GM12878 (cell line): ENCODE measurements around the gene TMEM181. TPM values are rescaled to one million over a fixed set of nuclear protein-coding genes. Genes with fewer than 3 reads are reported as not detected.

Experiments
- FOXK2 ChIP-seq: fragments of 450-650 bp; IDR thresholded peaks from 2 replicates; pipeline ENCODE4 v1.6.1; 2017; ENCODE audit warnings: mild to moderate bottlenecking, moderate library complexity
- HDGF ChIP-seq: fragments of 450-650 bp; IDR thresholded peaks from 2 replicates; pipeline ENCODE4 v1.6.1; 2016; ENCODE audit warnings: antibody characterized with exemption
- IRF3 ChIP-seq: fragments of 450-650 bp; IDR thresholded peaks from 2 replicates; pipeline ENCODE4 v1.6.1; 2014; ENCODE audit warnings: mild to moderate bottlenecking
- KDM1A ChIP-seq: fragments of 200-600 bp; sonication (generic); IDR thresholded peaks from 2 replicates; pipeline ENCODE4 v1.6.1; 2016; ENCODE audit warnings: borderline replicate concordance
- NBN ChIP-seq: fragments of 450-650 bp; IDR thresholded peaks from 2 replicates; pipeline ENCODE4 v1.6.1; 2016
- NRF1 ChIP-seq: conservative IDR thresholded peaks from 2 replicates; pipeline ENCODE4 v1.6.1; 2011; ENCODE audit warnings: mild to moderate bottlenecking, low read depth, low read length, improper control_type of control experiment
- RELA ChIP-seq: fragments of 450-650 bp; IDR thresholded peaks from 2 replicates; pipeline ENCODE4 v1.8.0; 2014; ENCODE audit warnings: borderline replicate concordance; ENCODE audit not compliant: partially characterized antibody
- RELB ChIP-seq: fragments of 450-650 bp; IDR thresholded peaks from 2 replicates; pipeline ENCODE4 v1.6.1; 2017; ENCODE audit warnings: low read depth, mild to moderate bottlenecking, moderate library complexity
- RFX5 ChIP-seq: IDR thresholded peaks from 2 replicates; pipeline ENCODE4 v1.6.1; 2011; ENCODE audit warnings: low read depth, low read length, improper control_type of control experiment
- SRF ChIP-seq, 2 experiments: IDR thresholded peaks; 2 replicates each; pipeline ENCODE4 v1.6.1; 2011; ENCODE audit warnings: low read depth in 2 of 2, low read length in 2 of 2, mild to moderate bottlenecking in 1 of 2, moderate library complexity in 1 of 2
- SUZ12 ChIP-seq: fragments of 200-600 bp; sonication (generic); IDR thresholded peaks from one replicate; pipeline ENCODE4 v1.6.1; 2018; ENCODE audit warnings: antibody characterized with exemption, mild to moderate bottlenecking; ENCODE audit not compliant: unreplicated experiment
- YY1 ChIP-seq: IDR thresholded peaks from 2 replicates; pipeline ENCODE4 v1.6.1; 2011; ENCODE audit warnings: low read depth, mild to moderate bottlenecking, low read length
- ZNF592 ChIP-seq: fragments of 450-650 bp; IDR thresholded peaks from 2 replicates; pipeline ENCODE4 v1.6.1; 2017; ENCODE audit warnings: mild to moderate bottlenecking, moderate library complexity
- ZSCAN29 ChIP-seq: fragments of 450-650 bp; IDR thresholded peaks from 2 replicates; pipeline ENCODE4 v1.6.1; 2017; ENCODE audit warnings: mild to moderate bottlenecking, moderate library complexity
- ZZZ3 ChIP-seq: IDR thresholded peaks from 2 replicates; pipeline ENCODE4 v1.6.1; 2011; ENCODE audit warnings: low read depth; ENCODE audit not compliant: control insufficient read depth, insufficient read length
- polyA plus RNA-seq, 11 experiments: library from polyadenylated mRNA; depleted of rRNA in 4 of 11; unstranded in 6 of 11; stranded (reverse) in 5 of 11; fragments of >200 nt; fragmentation: Nextera tagmentation in 4 of 11; fragmentation: Illumina TruSeq in 1 of 11; extraction: Ambion mirVana in 4 of 11; extraction: Trizol in 1 of 11; gene quantifications; 1 replicate in 1 of 11; 2 replicates in 10 of 11; pipeline versions ENCODE4 v1.2.1 to v1.2.3, GENCODE V29; 2011 to 2016; ENCODE audit warnings: inconsistent platforms in 2 of 11, missing spikeins in 2 of 11, low read depth in 1 of 11
- total RNA-seq, 4 experiments: library from RNA; depleted of rRNA in 3 of 4; stranded (reverse); fragments of >200 nt in 3 of 4; fragmentation: Illumina TruSeq in 1 of 4; extraction: Trizol in 1 of 4; gene quantifications; 2 replicates each; pipeline versions ENCODE4 v1.2.1 to v1.2.3, GENCODE V29; 2013 to 2021
- TF ChIP-seq, protein P1 (sequence below): IDR thresholded peaks from 2 replicates; pipeline ENCODE4 v1.6.1; 2012; ENCODE audit warnings: low read depth, low read length, improper control_type of control experiment
- TF ChIP-seq, protein P2 (sequence below): fragments of 450-650 bp; IDR thresholded peaks from 2 replicates; pipeline ENCODE4 v1.6.1; 2016; ENCODE audit warnings: mild to moderate bottlenecking, moderate library complexity, borderline replicate concordance

Gene TMEM181
- total and polyA plus RNA-seq, 10 of the 15 experiments (the other 5 are each of a cell fraction or from before 2014, with no cell fraction given): 1.5 to 7.9 (median 5.2) TPM

- TF ChIP-seq RELB (0 out of 2 replicates have a peak, but pooled peaks have one; percentile 53), IRF3 (no peak), RELA (no peak), SRF (IDR thresholded peaks at IDR 0.05; ENCODE audit: low read depth in 2 of 2, low read length in 2 of 2) (no peak), RFX5 (no peak), KDM1A (no peak), ZNF592 (no peak), ZSCAN29 (no peak), NBN (no peak; the same call in 1 of the 2 replicates), HDGF (peak; percentile 59; the same call in 1 of the 2 replicates), ZZZ3 (no peak), SUZ12 (no peak), NRF1 (0 out of 2 replicates have a peak, but pooled peaks have one; percentile 25), YY1 (peak; percentile 91), FOXK2 (no peak; the same call in 1 of the 2 replicates)
- TF ChIP-seq, protein P1, sequence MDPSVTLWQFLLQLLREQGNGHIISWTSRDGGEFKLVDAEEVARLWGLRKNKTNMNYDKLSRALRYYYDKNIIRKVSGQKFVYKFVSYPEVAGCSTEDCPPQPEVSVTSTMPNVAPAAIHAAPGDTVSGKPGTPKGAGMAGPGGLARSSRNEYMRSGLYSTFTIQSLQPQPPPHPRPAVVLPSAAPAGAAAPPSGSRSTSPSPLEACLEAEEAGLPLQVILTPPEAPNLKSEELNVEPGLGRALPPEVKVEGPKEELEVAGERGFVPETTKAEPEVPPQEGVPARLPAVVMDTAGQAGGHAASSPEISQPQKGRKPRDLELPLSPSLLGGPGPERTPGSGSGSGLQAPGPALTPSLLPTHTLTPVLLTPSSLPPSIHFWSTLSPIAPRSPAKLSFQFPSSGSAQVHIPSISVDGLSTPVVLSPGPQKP: no peak
- TF ChIP-seq, protein P2, sequence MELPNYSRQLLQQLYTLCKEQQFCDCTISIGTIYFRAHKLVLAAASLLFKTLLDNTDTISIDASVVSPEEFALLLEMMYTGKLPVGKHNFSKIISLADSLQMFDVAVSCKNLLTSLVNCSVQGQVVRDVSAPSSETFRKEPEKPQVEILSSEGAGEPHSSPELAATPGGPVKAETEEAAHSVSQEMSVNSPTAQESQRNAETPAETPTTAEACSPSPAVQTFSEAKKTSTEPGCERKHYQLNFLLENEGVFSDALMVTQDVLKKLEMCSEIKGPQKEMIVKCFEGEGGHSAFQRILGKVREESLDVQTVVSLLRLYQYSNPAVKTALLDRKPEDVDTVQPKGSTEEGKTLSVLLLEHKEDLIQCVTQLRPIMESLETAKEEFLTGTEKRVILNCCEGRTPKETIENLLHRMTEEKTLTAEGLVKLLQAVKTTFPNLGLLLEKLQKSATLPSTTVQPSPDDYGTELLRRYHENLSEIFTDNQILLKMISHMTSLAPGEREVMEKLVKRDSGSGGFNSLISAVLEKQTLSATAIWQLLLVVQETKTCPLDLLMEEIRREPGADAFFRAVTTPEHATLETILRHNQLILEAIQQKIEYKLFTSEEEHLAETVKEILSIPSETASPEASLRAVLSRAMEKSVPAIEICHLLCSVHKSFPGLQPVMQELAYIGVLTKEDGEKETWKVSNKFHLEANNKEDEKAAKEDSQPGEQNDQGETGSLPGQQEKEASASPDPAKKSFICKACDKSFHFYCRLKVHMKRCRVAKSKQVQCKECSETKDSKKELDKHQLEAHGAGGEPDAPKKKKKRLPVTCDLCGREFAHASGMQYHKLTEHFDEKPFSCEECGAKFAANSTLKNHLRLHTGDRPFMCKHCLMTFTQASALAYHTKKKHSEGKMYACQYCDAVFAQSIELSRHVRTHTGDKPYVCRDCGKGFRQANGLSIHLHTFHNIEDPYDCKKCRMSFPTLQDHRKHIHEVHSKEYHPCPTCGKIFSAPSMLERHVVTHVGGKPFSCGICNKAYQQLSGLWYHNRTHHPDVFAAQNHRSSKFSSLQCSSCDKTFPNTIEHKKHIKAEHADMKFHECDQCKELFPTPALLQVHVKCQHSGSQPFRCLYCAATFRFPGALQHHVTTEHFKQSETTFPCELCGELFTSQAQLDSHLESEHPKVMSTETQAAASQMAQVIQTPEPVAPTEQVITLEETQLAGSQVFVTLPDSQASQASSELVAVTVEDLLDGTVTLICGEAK: no peak; the same call in 1 of the 2 replicates
These were observed 84.6 kb downstream of the TMEM181 start, which contains the start of gene DYNLT1 (continued) for GRCh38 chr6:158644231-158645063.
